DMS 273 treated with DMSO at 0.1 percent for 48 hours (cell line): Measurements from ENCODE around the gene DHX57.
"Not testable (repeated sequence)": the region's sequence is repeated elsewhere in the genome, so short reads cannot be mapped to it uniquely, and the experiment has no call there.

Experiments
- DNase-seq: peaks from one replicate; lab custom pipeline; 2025; lab: John Stamatoyannopoulos, UW

DHX57 gene

DNA sequence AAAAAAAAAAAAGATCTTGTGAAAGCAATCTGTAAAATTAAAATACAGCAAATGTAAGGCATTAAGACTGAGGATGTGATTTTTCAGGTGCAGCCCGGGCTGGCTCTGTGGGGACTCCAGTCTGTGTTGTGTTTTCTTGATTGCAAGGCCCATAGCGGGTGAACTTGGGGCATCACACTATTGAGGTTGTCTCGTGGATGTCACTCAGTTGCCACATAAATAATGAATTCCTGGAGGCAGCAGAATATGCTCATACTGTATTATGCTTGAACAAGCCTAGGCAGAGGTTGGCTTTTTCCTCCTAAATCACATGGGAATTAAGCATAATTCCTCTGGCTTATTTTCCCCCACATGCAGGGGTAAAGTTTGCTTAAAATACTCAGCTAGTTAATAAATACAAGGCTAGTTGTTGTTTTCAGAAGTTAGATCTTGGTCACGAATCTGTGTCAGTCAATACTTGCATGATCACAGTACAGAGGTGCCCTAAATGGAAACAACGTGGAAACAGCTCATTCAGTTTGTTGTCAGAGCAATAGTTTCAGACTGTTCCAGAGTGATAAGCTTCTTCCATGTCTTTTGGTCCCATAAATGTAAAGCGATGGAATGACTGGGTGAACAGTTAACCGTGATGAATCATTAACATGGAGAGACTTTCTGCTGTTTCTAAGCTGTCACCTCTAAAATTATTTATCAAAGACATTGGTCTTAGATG lies 81.3 kb downstream of the DHX57 start:
- DNase-seq: no peak

DNA sequence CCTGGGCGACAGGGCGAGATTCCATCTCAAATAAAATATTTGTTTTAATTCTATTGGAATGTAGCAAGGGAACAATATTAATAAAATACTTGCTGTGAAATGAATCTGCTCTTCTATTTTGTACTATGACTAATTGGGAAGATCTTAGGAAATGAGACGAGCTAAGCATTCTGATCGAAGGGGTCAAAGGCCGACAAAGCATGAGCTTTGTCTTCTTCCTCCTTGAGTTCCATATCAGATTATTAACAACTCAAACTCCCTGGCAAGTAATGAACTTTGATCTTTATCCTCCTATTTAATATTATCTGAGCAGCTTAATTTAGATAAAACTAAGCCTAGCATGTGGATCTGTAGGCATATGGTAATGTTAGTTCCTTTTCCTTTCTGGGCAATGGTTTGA lies 82.2 kb downstream of the DHX57 start:
- no peak for DNase-seq

GRCh38 chr2:38792751-38793150 lies 83.0 kb downstream of the DHX57 start:
- no peak for DNase-seq

DNA sequence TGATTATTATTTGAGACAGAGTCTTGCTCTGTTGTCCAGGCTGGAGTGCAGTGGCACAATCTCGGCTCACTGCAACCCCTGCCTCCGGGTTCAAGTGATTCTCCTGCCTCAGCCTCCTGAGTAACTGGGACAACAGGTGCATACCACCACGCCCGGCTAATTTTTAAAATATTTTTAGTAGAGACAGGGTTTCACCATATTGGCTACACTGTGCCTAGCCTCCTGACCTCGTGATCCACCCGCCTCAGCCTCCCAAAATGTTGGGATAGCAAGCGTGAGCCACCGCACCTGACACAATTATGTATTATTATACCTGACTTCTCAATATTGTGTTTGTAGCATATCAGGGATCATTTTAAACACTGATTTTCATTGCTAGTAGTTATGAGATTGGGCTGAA lies 83.4 kb downstream of the DHX57 start:
- not testable (repeated sequence) for DNase-seq

- no peak for DNase-seq
Measured at GRCh38 chr2:38791744-38792143, 84.0 kb downstream of the DHX57 start.

GRCh38 chr2:38789691-38790090 lies 86.0 kb downstream of the DHX57 start:
- no peak for DNase-seq

- DNase-seq: no peak
Measured at GRCh38 chr2:38788306-38788705, 87.4 kb downstream of the DHX57 start.

GRCh38 chr2:38783586-38783985 lies 92.1 kb downstream of the DHX57 start:
- no peak for DNase-seq

DNA sequence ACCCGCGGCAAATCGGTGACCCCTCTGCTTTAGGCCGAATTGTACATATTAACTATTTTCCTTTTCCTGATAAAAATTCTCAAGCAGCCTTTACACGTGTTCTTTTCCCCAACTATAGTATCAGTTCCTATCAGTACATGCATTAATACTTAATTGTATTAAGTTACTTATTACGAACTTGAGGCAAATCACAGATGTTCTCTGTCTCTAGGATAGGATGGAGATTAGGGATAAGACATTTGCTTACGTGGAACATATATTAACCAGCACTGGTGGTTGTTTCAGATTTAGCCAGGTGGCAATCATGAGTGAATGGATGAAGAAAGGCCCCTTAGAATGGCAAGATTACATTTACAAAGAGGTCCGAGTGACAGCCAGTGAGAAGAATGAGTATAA lies 97.0 kb downstream of the DHX57 start:
- no peak for DNase-seq

DNA sequence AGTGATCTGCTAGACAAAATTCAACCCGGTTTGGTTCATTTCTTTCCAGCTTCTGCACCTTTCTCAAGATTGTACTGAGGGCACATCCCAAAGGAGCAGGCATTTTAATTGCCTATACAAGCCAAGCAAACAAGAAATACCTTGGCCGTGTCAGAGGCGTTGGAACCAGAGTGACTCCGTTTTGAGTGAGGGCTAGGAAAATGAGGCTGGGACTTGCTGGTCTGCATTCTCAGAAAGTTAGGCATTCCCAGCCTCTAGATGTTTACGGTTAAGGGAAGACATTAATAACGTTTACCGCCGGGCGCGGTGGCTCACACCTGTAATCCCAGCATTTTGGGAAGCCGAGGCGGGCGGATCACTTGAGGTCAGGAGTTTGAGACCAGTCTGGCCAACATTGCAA lies 99.2 kb downstream of the DHX57 start:
- no peak for DNase-seq

DNA sequence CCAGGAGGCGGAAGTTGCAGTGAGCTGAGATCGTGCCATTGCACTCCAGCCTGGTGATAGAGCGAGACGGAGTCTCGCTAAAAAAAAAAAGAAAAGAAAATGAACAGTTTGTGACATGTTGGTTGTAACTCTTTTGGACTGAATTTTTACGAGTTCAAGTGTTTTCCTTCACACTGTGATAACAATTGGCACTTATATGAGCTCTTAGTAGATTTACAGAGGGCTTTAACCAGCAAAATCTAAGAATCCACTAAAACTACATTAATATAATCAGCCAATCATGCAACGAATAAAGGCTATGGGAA lies 99.9 kb downstream of the DHX57 start:
- no peak for DNase-seq

DNA sequence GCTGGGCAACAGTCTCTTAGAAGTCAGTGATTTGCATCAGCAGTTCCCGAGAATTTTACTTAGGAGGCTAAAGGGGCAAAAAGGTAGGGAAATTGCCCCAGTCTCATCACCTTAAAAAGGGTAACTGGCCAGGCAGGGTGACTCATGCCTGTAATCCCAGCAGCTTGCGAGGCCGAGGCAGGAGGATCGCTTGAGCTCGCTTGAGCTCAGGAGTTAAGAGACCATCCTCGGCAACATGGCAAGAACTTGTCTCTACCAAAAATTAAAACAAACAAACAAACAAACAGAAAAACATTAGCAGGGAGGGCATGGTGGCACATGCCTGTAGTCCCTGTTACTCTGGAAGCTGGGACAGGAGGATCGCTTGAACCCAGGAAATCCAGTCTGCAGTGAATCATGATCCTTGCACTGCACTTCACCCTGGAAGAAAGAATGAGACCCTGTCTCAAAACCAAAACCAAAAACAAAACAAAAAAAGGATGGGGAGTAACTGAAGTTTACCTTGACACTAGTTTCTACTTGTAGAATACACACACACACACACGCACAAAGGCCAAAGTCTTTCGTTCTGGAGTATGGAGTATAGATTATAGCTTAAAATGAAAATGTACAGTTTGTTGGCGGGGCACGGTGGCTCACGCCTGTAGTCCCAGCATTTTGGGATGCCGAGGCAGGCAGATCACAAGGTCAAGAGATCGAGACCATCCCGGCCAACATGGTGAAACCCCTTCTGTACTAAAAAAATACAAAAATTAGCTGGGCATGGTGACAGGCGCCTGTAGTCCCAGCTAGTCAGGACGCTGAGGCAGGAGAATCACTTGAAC lies 100.4 kb downstream of the DHX57 start:
- DNase-seq: no peak

- no peak for DNase-seq
Measured at GRCh38 chr2:38771632-38772031, 104.1 kb downstream of the DHX57 start.

- no peak for DNase-seq
Measured at GRCh38 chr2:38765551-38765950, 110.2 kb downstream of the DHX57 start.

DNA sequence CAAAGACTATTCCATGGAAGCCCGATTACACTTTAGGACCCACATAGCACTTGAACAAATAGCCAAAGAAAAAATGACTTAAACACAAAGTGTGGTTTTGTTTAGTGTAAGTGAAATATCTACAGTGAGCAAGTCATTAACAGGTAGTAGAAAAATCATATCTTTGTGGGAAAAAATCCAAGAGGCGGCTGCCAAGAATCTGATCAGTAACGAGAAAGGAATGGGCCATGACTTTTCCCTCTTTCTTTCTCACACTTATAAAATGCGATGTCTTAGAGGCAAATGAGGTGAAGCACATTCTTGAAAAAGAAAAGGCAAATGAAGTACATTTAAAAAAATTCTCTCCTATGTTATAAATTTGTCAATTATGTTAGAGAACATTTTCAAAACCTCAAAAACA lies 110.6 kb downstream of the DHX57 start:
- no peak for DNase-seq

DNA sequence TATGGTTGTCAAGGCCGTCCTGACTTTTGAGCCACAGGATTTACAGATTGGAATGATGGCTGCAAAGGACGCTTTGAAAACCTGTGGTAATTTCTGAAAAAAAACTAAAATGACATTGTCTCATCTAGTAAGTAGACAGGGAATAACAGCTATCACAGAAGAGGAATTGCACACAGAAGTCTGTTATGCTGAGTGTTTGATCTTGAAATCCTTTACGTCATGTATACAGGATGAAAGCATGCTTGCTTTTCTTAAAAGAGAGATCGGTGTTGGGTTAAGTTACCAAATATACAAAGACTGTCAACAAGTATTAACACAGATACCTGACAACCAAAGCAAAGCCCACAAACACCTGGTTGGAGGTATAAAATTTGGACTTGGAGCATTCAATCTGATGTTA lies 112.0 kb downstream of the DHX57 start:
- DNase-seq: no peak

GRCh38 chr2:38763228-38763627 lies 112.5 kb downstream of the DHX57 start:
- no peak for DNase-seq

DNA sequence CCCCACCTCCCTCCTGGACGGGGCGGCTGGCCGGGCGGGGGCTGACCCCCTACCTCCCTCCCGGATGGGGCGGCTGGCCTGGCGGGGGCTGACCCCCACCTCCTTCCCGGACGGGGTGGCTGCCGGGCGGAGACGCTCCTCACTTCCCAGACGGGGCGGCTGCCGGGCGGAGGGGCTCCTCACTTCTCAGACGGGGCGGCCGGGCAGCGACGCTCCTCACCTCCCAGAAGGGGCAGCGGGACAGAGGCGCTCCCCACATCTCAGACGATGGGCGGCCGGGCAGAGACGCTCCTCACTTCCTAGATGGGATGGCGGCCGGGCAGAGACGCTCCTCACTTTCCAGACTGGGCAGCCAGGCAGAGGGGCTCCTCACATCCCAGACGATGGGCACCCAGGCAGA lies 119.8 kb downstream of the DHX57 start:
- not testable (repeated sequence) for DNase-seq

GRCh38 chr2:38754506-38754905 lies 121.2 kb downstream of the DHX57 start:
- DNase-seq: no peak

DNA sequence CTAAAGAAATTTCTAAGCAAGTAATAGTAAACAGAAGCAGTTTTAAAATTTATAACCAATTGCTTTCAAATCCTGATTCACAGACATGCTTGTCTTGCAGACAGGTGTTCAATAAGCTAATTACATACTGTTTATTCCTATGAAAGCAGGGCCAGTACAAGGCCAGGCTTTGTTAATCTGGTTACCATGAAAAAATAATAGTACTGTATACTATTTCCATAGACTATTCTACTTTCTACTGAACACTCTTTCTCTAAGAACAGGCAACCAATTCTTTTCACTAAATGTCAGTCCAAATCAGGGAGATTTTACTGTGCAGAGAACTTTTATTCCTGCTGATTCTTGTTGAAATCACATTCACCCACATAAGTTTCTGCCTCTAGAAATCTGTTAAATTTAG lies 121.7 kb downstream of the DHX57 start:
- DNase-seq: no peak

DNA sequence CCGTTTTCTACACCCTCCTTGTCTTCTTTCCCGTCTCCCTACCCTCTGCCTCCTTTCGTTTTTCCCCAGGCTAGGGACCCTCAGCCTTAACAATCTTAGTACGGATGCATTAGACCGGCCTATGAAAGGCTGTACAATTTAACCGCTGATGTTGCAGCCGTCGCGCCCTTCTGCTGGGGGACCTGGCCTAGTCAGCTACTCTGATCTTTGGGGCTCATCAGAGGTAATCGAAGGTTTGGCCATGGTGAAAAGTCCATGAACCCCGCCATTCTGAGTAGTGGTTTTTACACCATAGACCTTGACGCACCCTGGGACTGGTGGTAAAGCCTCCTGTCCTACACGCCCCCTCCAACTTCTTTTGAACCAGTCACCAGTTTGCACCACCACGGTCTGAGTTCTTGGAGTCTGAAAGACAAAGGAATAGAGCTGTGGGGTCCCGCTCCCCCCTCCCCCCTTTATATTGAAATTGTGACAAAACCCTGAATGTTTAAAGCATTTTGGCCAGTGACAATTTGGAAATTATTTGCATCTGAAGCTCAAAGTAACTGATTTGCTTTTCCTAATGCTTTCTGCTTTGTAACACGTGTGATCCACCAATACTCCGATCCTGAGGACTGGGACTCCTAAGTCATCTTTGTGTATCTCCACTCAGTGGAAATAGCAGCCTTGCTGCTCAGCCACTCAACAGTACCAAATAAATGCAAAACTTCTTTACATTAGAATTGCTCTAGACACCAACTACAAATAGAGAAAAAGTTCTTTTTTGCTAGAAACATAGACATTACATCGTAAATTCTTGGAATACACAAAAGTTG lies 123.9 kb downstream of the DHX57 start:
- no peak for DNase-seq

DNA sequence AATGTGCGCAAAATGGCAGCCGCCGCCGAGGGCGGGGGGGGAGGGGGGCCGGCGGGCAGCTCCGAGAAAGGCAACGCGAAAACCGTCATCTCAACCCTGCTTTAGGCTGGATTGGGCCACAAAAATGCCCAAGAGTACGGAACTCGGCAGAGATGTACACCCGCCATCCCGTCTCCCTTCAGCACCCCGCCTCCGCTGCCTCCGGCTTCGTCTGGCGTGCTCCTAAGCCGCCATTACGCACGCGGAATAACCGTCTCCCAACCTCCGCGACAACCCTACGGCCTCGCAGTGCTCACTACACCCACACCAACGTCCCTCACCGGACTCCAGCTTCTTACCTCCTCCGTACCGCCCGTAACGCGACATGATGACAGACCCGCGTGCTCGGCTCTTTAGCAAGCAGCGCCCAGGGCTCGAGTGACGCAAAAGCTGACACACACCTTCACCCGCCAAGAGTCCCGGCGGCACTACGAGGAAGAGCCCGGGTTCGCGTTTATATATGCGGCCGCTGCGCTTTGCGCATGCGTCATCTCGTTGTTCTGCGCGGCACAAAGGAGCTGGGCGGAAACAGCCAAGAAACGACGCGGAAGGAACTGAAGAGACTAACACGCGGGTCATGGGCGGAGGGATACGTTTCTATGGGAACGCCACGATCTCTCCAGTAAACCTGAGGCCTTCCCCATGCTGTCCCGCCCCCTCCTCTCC lies 124.7 kb downstream of the DHX57 start, which contains the start of gene SRSF7:
Gene SRSF7 (minus strand): TSS at position 471 of the 705 bp plus-strand sequence. CDS start 105 bp downstream, at position 366.
- peak; percentile 97 for DNase-seq
